SHP77 (cell line): Measurements from ENCODE around the gene PIN4.
"Not testable (repeated sequence)": the region's sequence is repeated elsewhere in the genome, so short reads cannot be mapped to it uniquely, and the experiment has no call there.

ENCODE experiments used
- DNase-seq, 2 experiments: peaks; one replicate each; lab custom pipeline; 2025; lab: John Stamatoyannopoulos, UW

PIN4 gene

GRCh38 chrX:72181178-72182125 is at the start of gene PIN4:
TSS of gene PIN4 (plus strand) at chrX:72181757. CDS start at chrX:72181786, 29 bp downstream.
- DNase-seq, result peak; percentile 87 to 90

- no peak for DNase-seq
Observed at GRCh38 chrX:72132456-72132855, 49.1 kb upstream of the PIN4 start.

GRCh38 chrX:72133851-72134546 is 47.6 kb upstream of the PIN4 start:
- no peak for DNase-seq

GRCh38 chrX:72137846-72138495 is 43.6 kb upstream of the PIN4 start:
- DNase-seq, result no peak

- no peak for DNase-seq
Observed at GRCh38 chrX:72139538-72139937, 42.0 kb upstream of the PIN4 start.

- DNase-seq, result no peak
Observed at GRCh38 chrX:72141372-72142004, 40.1 kb upstream of the PIN4 start.

GRCh38 chrX:72142094-72142793 is 39.3 kb upstream of the PIN4 start:
- DNase-seq, result peak; percentile 81 to 86

- DNase-seq, result no peak
Observed at GRCh38 chrX:72142794-72143608, 38.6 kb upstream of the PIN4 start.

GRCh38 chrX:72143609-72143907 is 38.0 kb upstream of the PIN4 start:
- no peak for DNase-seq

- DNase-seq, result no peak
Observed at GRCh38 chrX:72145181-72145580, 36.4 kb upstream of the PIN4 start.

- no peak for DNase-seq
Observed at GRCh38 chrX:72146527-72146926, 35.0 kb upstream of the PIN4 start.

GRCh38 chrX:72158773-72159172 is 22.8 kb upstream of the PIN4 start:
- no peak for DNase-seq

- DNase-seq, result no peak
Observed at GRCh38 chrX:72159769-72160168, 21.8 kb upstream of the PIN4 start.

GRCh38 chrX:72165551-72165950 is 16.0 kb upstream of the PIN4 start:
- DNase-seq, result no peak

GRCh38 chrX:72169008-72169728 is 12.4 kb upstream of the PIN4 start:
- no peak for DNase-seq

- not testable (repeated sequence) for DNase-seq
Observed at GRCh38 chrX:72176289-72176688, 5.3 kb upstream of the PIN4 start.

GRCh38 chrX:72176981-72177380 is 4.6 kb upstream of the PIN4 start:
- DNase-seq, result no peak

- DNase-seq, result no peak
Observed at GRCh38 chrX:72180539-72180938, 1.0 kb upstream of the PIN4 start.

GRCh38 chrX:72182924-72183323 is 1.4 kb downstream of the PIN4 start:
- DNase-seq, result no peak
